Activated CD8-positive, alpha-beta memory T cell treated with anti-CD3 and anti-CD28 coated beads for 1 hour (primary cell): ENCODE data around the gene HNRNPA3.
"Not testable (repeated sequence)": the region's sequence is repeated elsewhere in the genome, so short reads cannot be mapped to it uniquely, and the experiment has no call there.

Experiments used
- DNase-seq, 2 donors: peaks; one replicate each; pipeline ENCODE4 v3.0.0-alpha.2; 2020; ENCODE audit warnings: low read depth in 1 of 2; ENCODE audit errors: extremely low read depth in 1 of 2

Gene HNRNPA3

GRCh38 chr2:177188482-177189469 is 23.8 kb upstream of the HNRNPA3 start:
- DNase-seq: no peak

DNA sequence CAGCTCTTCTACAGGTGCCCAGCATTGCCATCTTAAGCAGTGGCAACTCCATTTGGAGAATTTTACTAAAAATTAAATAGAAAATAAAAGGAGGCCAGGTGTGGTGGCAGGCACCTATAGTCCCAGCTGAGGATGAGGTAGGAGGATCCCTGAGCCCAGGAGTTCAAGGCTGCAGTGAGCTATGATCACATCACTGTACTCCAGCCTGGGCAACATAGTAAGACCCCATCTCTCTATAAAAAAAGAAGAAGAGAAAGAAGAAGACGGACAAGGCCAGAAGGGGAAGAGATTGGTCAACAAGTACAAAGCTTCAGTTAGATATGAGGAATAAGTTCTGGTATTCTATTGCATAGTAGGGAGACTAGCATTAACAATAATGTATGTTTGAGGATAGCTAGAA is 21.7 kb upstream of the HNRNPA3 start:
- DNase-seq: no peak

DNA sequence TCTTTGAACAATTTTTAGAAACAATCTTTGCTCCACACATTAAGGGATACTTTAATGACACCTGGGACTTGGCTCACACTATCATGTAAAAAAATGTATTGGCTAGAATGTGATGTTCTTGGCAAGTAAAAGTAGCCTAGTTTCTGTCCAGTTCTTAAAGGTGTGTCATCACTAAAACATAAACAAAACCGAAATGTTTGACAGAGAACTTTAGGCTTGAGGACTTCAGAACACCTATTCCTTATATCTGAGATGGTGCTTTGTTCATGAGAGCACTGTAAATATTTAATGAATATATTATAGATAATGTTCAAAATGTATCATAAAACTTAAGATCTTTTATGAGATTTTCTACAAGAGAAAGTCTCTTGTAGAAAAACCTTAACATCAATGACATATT is 19.8 kb upstream of the HNRNPA3 start:
- DNase-seq: no peak

GRCh38 chr2:177193240-177193639 is 19.4 kb upstream of the HNRNPA3 start:
- no peak for DNase-seq

DNA sequence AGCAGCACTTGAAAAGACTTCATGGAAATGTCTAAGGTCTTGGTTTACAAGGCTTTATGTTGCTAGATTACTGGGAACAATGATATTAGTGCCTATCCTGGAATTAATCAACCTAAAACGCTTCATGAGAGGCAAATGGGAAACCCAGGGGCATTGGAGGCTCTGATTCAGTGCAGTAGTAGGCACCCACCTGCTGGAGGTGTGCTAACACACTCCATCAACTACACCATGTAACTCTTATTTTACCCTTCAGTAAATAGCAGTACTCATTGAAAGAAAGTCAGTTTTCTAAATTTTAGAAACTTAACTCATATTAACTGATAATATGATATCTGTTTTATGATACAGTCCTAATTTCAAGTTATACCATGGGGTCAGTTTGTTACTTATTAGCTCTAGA is 17.4 kb upstream of the HNRNPA3 start:
- DNase-seq: no peak

- not testable (repeated sequence) for DNase-seq
Measured at GRCh38 chr2:177200419-177200818, 12.2 kb upstream of the HNRNPA3 start.

DNA sequence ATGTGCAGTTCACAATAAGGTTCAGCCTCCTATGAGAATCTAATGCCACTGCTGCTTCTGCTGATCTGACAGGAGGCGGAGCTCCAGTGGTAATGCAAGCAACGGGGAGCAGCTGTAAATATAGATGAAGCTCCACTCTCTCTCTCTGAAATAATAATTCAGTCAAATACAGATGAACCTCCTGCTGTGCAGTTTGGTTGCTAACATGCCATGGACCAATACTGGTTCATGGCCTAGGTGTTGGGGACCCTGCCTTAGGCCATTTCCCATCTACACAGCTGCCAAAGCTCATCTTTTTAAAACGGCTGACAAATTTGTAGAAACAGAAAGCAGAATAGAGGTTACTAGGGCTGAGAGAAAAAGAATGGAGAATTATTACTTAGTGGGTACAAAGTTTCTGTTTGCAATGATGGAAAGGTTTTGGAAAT is 10.7 kb upstream of the HNRNPA3 start:
- no peak for DNase-seq

- no peak for DNase-seq
Measured at GRCh38 chr2:177204417-177204816, 8.2 kb upstream of the HNRNPA3 start.

GRCh38 chr2:177207101-177207500 is 5.5 kb upstream of the HNRNPA3 start:
- DNase-seq: no peak

DNA sequence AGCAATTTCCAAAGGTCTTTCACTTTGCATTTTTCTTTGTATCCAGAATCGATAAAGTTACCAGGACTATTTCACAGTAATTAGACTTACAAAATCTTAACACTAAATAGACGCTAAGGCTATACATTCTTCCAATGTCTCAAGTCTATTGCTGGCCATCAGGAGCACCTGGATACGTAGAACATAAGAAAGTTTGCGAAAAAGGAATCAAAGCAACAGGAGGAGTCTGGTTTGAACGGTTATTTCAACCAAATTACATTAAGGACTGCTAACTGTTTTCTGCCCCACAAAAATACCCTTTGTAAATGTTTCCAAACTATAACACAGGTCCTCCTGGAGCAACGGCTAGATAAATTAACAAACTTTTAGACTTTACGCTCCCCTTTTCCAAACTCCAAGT is 1.4 kb upstream of the HNRNPA3 start:
- no peak for DNase-seq

- DNase-seq: no peak
Measured at GRCh38 chr2:177211576-177212105, 953 bp upstream of the HNRNPA3 start.

DNA sequence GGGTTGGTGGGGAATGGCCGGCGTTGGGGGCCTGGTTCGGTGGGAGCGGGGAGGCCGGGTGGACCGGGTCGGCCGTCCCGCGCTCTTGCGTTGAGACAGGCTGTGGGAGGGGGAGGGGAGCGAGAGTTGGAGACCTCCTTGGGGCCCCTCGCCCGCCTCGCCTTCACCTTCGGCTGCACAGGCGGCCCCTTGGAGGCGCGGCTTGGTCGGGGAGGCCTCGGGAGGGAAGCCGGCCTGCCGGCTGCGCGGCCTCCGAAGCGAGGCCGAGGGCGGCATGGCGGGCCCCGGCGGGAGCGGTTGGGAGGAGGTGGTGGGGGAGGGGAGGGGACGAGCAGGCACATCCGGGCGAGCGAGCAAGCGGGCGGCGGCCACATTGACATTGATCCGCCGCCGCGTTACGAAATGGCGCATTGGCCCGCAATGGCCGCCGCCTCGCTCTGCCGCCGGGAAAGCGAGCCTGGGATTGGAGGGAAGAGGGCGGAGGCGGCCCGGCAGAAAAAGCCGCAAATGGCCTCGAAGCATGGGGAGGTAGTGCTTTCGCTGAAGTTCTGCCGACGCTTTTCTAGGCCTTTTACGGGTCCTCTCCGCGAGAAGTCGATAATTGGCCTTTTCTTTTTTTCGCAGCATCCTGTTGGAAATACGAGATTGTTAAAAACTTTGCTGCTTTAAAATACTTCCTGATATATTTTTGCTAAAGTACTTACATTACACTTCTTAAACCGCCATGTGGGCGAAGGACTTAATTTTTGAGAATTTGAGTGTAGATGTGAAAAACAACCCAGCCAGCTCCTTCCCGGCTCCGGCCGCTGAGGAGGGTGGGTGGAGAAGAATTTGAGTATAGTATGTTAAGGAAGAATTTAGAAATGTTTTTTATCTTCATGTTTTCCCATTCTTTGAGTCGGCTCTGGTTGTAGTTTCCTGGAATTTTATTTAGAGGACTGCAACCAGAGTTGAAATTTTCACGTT is 580 bp downstream of the HNRNPA3 start:
- DNase-seq: peak; percentile 80 to 83

- no peak for DNase-seq
Measured at GRCh38 chr2:177217247-177217843, 4.8 kb downstream of the HNRNPA3 start.

- DNase-seq: not testable (repeated sequence)
Measured at GRCh38 chr2:177219787-177220186, 7.2 kb downstream of the HNRNPA3 start.

- DNase-seq: no peak
Measured at GRCh38 chr2:177221534-177221933, 8.9 kb downstream of the HNRNPA3 start.

DNA sequence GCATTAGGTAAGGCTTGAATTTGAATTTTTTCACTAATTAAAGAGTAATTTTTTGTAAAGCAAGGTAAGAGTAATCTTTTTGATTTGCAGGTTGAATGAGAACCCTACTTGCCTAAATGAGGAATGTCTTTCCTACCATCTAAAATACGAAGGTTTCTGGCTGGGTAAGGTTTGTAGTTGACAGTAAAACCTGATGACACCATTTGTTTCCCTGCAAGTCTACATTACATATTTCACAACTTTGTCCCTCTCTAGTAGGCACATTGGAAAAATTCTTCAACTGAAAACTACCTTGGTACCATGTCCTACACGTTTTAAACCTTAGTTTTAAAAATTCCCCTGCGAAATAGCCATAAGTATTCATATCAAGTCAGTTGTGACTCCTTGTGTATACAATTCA is 9.4 kb downstream of the HNRNPA3 start:
- DNase-seq: no peak

GRCh38 chr2:177223436-177223835 is 10.8 kb downstream of the HNRNPA3 start:
- DNase-seq: not testable (repeated sequence)

DNA sequence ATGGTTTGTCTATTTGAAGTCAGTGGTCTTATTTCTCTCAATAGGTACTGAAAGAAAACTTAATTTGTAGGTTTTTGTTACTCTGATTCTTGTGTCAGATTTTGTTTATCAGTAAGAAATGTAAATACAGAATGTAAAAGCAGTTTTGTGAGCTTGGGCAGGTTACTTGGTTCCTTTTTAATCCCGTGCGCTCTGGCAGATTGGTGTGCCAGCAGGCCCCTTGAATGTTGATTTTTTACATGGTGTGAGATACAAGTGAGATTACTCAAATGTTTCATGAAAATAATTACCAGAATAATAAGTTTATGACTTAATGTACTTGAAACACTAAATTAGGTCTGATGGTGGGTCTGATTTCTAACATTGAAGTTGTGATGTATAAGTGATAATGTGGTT is 13.4 kb downstream of the HNRNPA3 start:
- DNase-seq: no peak

- DNase-seq: no peak
Measured at GRCh38 chr2:177229442-177230242, 17.0 kb downstream of the HNRNPA3 start.

- DNase-seq: no peak
Measured at GRCh38 chr2:177231270-177231669, 18.7 kb downstream of the HNRNPA3 start.
